ENCODE data around the gene RANBP3L. TPM values are rescaled to one million over a fixed set of nuclear protein-coding genes. Genes with fewer than 3 reads are reported as not detected.

Gene RANBP3L
- total RNA-seq, 1 donor from 2014 or later: not detected

- no peak for TF ChIP-seq CTCF (IDR thresholded peaks at IDR 0.05)
- DNase-seq (ENCODE audit: low spot score in 2 of 2): no peak
- peaks cover 0 to 3% of the 10 kb centered on the region in 2 donors for H3K4me1 ChIP-seq
- peaks cover 0 to 10% of the 10 kb centered on the region in 2 donors for H3K36me3 ChIP-seq
- no peaks in the 10 kb centered on the region for H3K27me3 ChIP-seq
- intact Hi-C loops (cut with DNase I): no loop called here
- H3K27ac ChIP-seq: no peak overlapping the region
- no peak overlapping the region for H3K4me3 ChIP-seq
- no peaks in the 10 kb centered on the region for H3K9me3 ChIP-seq
These were observed 71.4 kb downstream of the RANBP3L start for GRCh38 chr5:36230151-36230790.

GRCh38 chr5:36228505-36228904 lies 73.2 kb downstream of the RANBP3L start:
- peaks cover 11 to 24% of the 10 kb centered on the region in 2 donors for H3K36me3 ChIP-seq
- no peak for TF ChIP-seq CTCF (IDR thresholded peaks at IDR 0.05)
- no peak for DNase-seq (ENCODE audit: low spot score in 2 of 2)
- no peak overlapping the region for H3K27ac ChIP-seq
- H3K9me3 ChIP-seq: no peaks in the 10 kb centered on the region
- peaks cover 0 to 3% of the 10 kb centered on the region in 2 donors for H3K4me1 ChIP-seq
- intact Hi-C loops (cut with DNase I): no loop called here
- no peaks in the 10 kb centered on the region for H3K27me3 ChIP-seq
- no peak overlapping the region for H3K4me3 ChIP-seq

- no peaks in the 10 kb centered on the region for H3K27me3 ChIP-seq
- DNase-seq (ENCODE audit: low spot score in 2 of 2): no peak
- peaks cover 0 to 3% of the 10 kb centered on the region in 2 donors for H3K4me1 ChIP-seq
- H3K9me3 ChIP-seq: no peaks in the 10 kb centered on the region
- H3K27ac ChIP-seq: no peak overlapping the region
- no peak overlapping the region for H3K4me3 ChIP-seq
- intact Hi-C loops (cut with DNase I): no loop called here
- TF ChIP-seq CTCF (IDR thresholded peaks at IDR 0.05): no peak
- peaks cover 17 to 24% of the 10 kb centered on the region in 2 donors for H3K36me3 ChIP-seq
These were observed 74.7 kb downstream of the RANBP3L start for GRCh38 chr5:36227046-36227445.

GRCh38 chr5:36222620-36223019 lies 79.1 kb downstream of the RANBP3L start:
- H3K36me3 ChIP-seq: peaks cover 33 to 40% of the 10 kb centered on the region in 2 donors
- intact Hi-C loops (cut with DNase I): no loop called here
- TF ChIP-seq CTCF (IDR thresholded peaks at IDR 0.05): no peak
- H3K9me3 ChIP-seq: no peaks in the 10 kb centered on the region
- no peaks in the 10 kb centered on the region for H3K27me3 ChIP-seq
- no peak for DNase-seq (ENCODE audit: low spot score in 2 of 2)
- no peak overlapping the region for H3K4me3 ChIP-seq
- H3K4me1 ChIP-seq: no peaks in the 10 kb centered on the region
- H3K27ac ChIP-seq: no peak overlapping the region

- Histone ChIP-seq H3K4me3 (no peak overlapping the region), H3K27ac (no peak overlapping the region), H3K36me3 (peaks cover 49 to 51% of the 10 kb centered on the region in 2 donors), H3K9me3 (no peaks in the 10 kb centered on the region), H3K4me1 (no peaks in the 10 kb centered on the region), H3K27me3 (no peaks in the 10 kb centered on the region)
- no peak for DNase-seq (ENCODE audit: low spot score in 2 of 2)
- no peak for TF ChIP-seq CTCF (IDR thresholded peaks at IDR 0.05)
- intact Hi-C loops (cut with DNase I): no loop called here
These were observed 83.7 kb downstream of the RANBP3L start for GRCh38 chr5:36217988-36218387.

Measured in ascending aorta (tissue), 2 donors.